ENCODE results near the gene PDIA5.
"Not testable (repeated sequence)": the region's sequence is repeated elsewhere in the genome, so short reads cannot be mapped to it uniquely, and the experiment has no call there.

Gene PDIA5

DNA sequence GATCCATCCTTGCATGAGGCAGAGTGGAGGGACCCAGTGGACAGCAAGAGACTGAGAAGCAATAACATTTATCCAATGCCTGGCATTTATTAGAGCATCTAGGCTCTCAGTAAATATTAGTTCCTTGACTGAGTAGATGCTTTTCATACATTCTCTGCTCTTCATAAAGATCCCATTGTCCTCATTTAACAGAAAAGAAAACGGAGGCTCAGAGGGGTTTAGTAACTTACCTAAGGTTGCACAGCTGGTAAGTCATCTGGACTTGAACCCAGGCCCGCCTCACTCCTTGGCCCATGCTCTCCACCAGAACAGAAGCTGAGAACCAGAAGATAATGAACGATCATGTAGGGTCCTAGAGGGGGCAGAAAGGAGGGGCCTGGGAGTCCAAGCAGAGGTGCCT lies 82.7 kb downstream of the PDIA5 start:
- no peak for DNase-seq (ENCODE audit: low read depth in 2 of 2)

DNA sequence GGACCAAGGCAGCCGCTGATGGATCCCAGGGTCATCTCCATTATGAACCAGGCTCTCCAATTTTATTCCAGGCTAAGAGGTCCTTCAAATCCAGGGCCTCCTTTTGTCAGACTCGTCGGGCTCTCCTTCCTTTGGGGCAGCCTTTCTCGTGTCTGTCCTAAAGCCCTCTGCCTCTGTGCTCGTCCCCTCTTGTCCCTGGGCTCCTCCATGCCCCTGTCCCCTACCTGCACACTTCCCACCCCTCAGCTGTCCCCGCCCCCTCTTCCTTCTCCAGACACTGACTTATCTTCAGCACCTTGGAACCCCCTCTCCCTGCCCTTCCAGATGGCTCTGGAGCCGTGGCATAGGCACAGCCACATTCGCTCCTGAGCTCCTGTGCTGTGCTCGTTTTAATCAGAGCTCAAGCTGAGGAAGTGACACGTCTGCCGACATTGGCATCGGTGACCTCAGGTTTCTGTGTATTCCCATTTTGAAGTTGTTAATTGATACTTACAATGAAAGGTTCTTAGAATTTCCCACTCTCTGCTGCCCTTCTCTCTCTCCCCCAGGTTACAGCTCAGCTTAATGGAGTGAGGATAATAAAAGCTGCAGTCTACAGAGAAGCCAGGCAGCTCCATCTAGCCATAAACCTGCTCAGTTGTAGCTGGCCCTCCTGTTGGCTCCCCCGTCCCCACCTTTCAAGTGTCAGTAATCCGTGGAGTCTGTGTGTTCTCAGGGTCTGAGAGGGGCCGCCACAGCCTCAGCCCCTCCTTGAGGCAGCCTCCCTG lies 83.8 kb downstream of the PDIA5 start:
- no peak for DNase-seq (ENCODE audit: low read depth in 2 of 2)

DNA sequence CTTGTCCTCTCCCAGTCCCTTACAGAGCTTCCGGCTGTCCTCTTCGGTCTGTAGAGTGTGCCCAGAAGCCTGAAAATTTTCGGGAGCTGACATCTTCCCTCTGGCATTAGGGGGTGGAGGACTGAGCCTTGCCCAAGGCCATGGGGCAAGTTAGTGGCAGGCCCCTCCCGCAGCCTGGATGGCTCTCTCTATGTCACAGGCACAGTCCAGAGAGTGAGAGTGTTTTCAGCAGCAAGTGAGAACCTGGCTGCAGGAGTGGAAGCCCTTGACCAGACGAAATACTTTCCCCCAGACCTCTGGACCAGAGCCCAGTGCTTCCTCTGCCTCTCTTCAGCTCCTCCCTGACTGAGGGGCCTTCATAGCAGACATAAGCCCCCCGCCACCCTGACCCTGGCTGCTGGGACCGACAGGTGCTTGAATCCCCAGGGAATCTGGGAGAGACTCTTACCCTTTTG lies 84.5 kb downstream of the PDIA5 start:
- no peak for DNase-seq (ENCODE audit: low read depth in 2 of 2)

DNA sequence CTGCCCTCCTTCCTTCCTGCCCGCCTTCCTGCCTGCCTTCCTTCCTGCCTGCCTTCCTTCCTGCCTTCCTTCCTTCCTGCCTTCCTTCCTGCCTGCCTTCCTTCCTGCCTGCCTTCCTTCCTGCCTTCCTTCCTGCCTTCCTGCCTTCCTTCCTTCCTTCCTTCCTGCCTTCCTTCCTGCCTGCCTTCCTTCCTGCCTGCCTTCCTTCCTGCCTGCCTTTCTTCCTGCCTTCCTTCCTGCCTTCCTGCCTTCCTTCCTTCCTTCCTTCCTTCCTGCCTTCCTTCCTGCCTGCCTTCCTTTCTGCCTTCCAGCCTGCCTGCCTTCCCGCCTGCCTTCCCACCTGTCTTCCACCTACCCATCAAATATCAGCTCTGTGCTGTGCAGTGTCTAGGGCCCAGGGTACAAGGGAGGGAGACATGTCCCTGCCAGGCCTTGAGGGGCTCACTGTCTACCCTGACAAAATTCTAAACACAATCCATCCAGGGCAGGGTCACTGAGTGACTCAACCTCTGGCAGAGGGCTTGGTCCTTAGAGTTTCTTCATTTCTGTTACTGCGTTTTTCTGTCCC lies 85.1 kb downstream of the PDIA5 start:
- DNase-seq (ENCODE audit: low read depth in 2 of 2) = not testable (repeated sequence)

DNA sequence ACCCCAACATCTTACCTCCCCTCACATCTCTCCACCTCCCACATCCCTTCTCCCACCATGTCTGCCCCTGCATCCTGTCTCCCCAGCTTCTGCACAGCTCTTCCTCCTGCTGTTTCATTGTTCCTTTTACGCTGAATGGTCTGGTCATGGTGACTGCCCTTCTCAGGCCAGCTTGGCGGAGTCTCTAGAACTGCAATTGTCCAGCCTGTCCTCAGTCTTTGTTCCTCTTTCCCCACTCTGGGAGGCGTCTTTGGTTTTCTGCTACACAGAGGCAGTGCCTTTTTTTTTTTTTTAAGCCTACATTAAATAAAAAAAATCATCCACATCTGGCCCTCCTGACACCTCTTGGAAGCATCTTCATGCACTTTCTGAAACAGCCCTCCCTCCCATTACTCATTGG lies 85.9 kb downstream of the PDIA5 start:
- DNase-seq (ENCODE audit: low read depth in 2 of 2) = no peak

DNA sequence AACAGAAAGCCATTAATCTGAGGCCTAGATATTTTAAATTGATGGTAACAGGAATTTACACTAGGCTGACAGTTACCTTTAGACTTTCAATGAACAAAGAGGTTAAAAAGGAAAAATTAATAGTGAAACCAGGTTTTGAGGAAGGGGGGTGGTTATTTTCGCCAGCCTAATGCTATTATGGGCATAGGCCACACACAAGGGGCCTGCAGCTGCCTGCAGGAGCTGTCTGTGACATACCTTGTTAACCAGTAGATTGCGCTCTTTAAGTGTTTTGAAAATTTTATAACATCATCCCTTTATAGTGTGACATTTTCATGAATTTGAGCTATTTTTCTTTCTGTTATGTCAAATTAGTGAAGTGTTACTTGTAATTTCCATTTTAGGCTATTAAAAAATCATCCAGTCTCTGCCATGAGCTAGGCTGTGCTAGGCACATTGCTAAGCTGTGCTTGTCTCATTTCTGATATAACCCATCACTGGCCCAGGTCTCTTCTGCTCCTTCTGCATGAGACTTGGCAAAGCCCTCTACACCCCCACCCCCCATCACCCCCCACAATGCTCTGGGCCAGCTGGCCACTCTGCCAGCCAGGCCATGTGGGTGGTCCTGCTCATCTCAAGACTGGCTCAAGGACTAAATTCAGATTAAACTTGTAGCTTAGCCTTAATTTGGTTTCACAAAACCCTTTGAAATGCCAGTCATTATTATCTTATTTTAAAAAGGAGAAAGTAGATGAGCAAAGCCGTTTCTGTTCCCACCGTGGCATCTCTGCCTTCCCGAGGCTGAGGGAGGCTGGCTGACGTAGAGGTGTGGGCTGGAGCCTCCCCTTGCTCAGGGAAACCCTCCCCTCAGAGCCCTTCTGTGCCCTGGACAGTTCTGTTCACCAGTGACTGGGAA lies 86.5 kb downstream of the PDIA5 start:
- DNase-seq (ENCODE audit: low read depth in 2 of 2) = no peak

DNA sequence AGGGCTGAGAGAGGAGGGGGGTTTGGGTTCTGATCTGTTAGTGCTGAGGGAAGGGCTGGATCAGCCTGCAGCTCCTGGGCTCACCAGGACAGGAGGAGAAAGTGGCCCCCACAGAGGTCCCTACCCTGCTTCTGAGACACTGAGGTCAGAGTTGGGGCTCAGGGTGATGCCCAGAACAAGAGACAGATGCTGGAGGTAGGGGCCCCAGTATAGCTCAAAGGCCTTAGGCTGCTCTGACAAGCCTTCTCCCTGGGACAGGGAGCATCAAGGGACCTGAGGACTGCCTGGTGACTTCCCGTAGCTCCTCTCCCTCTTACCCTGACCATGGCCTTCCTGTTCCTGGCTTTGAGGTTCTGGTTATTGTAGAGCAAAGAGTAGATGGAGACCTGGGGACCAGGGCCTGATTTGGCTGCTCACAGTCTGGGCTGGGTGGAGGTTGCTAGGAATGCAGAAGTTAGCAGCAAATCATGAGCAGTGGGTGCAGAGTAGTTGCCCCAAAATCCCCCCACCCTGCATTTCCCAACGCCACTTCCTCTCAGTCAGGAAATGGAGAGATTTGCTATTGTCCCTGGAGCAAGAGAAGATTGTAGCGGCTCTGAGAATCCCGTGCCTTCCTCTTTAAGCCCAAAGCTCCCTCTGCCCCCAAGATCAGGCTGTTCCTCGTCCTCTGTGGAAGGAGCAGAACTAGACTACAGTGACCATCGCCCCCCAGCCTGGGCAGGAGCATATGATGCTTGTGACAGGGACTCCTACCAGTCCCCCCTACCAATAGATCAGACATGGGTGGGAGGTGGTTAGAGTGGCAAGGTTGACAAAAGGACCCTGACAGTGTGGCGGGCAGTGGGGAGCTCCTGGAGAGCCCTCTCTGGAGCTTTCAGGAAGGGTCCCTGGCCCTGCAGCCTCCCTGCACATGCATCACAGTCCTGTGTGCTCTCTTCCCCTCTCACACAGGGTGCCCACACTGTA lies 87.5 kb downstream of the PDIA5 start:
- DNase-seq (ENCODE audit: low read depth in 2 of 2) = no peak

DNA sequence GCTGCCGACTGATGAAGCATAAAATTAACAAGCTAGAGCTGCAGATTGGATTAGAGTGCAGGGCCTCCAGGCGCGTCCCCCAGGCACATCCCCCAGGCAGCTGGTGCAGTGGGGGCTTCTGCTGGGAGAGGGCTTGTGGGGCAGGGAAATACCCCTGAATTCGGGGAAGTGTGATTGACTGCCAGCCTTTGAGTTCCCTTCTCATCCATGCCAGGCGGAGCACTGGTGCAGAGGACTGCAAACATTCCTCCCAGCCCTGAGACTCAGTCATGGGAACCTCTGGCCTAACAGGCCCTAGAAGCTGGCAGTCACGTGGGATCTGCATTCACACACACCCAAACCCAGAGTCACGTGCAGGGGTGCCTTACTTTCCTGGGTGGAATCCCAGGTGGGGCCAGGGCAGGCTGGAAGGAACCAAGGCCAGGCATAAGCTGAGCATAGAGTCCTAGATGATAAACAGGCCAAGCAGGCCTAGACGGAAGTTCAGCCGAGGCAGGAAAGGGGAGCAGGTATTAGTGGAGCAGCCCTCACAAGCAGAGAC lies 88.7 kb downstream of the PDIA5 start:
- DNase-seq (ENCODE audit: low read depth in 2 of 2) = no peak

DNA sequence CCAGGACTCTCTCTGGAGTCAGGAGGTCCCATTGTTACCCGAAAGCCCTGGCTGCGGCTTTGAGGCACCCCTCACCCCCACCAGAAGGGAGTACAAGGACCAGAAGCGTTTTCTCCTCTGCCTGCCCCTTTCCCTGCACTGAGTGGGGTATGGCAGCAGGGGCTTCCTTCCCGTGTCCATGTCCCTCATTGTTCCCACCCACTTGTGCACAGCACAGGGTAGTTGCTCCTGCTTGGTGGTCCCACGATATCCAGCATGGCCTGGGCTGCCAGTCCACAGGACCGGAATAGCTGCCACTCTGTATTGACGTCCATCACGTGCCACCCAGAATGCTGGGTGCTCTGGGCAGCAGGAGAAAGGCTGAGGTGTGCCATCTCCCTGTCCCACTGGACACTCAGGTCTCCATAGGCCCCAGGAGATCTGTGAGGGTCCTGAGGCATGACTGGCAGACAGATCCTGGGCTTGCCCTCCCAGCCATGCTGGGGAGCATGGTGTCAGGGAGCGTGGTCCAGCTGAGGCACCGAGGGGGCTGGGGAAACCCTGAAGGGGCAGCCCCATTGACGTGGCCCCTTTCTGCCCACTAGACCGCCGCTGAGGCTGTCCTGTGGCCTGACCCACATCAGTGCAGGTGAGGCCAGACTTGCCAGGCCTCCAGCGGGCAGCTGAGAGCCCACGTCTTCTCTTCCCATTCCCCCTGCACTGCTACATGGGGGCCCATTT lies 89.6 kb downstream of the PDIA5 start:
- no peak for DNase-seq (ENCODE audit: low read depth in 2 of 2)

DNA sequence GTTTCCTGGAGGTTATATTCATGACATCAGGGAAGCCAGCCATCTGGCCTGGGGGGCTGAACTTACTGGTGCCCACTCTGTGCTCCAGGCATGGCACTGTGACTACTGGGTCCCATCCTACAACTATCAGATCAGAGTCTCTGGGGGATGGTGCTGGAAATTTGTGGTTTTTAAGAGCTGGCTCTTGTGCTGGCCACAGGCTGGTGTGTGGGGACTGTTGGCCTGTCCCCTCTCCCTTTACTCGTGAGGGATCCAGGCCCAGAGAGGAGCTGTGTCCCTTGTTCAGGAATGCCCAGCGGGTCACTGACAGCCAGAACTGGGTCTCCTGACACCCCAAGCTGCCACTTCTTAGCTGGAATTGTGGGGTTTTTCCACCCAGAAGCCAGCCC lies 90.4 kb downstream of the PDIA5 start:
- no peak for DNase-seq (ENCODE audit: low read depth in 2 of 2)

DNA sequence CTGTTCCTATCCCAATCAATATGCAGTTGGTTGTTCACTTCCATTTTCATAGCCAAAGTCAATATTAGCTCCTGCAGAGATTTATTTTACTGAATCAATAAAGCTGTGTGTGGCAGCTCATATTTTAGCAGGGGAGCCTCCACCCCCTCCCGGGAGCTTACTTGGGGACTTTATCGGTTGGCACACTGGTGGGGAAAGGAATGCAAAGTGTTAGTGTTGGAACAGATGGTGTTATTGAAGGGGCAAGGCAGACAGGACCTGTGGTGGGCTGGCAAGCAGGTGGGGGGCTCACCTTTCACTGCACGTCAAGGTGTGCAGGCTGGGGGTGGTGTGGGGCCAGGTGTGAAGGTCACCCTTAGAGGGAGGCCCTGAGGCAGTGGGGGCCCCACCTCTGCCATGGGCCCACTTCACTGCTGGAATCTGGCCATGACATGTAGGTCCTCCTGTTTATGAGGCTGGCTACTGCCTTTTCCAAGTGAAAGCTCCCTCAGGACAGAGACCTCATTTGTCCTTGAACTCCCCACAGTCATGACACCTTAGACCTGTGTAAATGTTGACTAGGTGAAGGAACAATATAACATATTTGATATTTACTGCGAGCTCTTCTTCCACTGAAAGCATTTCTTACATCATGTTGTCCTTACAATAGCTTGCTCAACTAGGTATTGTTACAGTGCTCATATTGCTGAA lies 90.9 kb downstream of the PDIA5 start:
- DNase-seq (ENCODE audit: low read depth in 2 of 2) = no peak

DNA sequence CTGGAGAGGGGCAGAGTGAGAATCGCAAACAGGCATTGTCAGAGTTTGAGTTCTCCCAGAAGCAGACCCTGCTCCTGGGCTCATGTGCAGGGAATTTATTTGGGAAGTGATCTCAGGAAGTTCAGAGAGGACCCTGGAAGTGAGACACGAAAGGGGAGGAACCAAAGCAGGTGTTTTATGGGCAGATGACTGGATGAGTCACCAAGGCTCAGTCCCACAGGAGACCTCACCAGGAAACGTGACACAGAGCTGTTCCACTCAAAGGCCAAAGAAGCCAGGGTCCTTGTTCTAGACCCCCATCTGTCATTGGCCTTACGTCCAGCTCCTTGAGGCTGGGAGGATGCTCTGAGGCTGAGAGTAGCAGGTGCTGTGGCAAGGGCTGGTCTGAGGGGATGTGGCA lies 91.5 kb downstream of the PDIA5 start:
- no peak for DNase-seq (ENCODE audit: low read depth in 2 of 2)

DNA sequence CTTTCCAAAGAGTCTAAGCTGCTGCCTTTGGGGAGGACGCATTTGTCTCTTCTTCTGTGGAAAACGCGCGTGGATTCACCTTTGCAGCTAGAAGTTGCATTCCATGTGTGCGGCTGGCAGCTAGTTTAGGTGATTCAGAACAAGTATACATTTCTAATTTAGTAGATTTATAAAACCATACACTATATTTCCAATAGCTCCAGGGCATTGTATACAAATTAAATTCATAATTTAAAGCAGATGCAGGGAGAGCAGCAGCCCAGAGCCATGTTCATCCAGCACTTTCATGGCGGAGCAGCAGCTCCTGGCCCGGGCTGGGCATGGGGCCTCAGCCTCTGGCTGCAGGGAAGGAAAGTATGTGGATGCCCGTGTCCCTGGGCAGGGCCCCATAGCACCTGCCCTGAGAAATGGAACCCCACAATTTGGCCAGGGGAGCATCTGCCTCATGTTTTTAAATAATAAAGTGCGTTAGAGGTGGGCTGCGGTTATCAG lies 92.1 kb downstream of the PDIA5 start:
- no peak for DNase-seq (ENCODE audit: low read depth in 2 of 2)

DNA sequence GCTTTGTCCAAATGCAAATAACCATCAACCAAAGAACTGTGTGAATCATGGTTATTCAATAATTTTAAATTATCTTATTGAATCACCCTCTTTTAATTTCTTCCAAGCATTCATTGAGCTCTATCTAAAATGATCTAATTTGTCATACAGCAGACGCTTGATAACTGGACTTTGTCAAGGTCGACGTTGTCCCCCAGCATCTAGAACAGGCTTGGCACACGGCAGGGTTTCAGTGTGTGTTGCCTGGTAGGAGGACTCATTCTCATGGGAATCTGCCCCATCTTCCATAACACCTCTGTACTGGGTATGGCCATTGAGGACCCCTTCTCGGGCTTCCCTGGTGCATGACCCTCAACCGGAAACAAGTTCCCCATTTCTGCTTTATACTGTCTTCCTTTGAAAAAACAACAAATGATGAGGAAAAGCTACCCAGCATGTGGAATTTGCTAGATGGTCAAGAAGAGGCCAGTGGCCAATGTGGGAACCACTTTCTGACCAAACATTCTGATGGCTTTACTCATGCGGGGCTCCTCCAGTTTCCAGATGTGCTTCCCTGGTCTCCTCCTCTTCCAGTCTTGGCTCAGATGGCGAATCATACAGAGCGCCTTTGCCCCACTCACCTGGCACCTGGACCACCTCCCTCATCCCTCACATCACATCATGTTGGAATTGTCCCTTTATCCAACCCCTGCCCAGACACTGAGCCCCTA lies 93.3 kb downstream of the PDIA5 start:
- DNase-seq (ENCODE audit: low read depth in 2 of 2) = no peak

DNA sequence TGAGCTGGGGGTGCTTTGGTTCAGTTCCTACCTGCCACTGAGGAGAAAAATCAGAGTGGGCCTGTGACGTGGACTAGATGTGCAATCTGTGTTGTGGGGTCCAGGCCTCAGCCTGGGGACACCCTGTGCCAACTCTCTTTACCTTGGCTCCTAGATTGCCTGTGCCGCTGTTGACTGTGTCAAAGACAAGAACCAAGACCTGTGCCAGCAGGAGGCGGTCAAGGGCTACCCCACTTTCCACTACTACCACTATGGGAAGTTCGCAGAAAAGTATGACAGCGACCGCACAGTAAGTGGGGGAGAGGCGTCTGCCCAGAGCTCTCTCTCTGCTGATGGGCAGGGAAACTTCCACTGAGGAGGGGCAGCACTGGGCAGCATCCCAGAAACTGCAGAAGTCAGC lies 94.3 kb downstream of the PDIA5 start:
- DNase-seq (ENCODE audit: low read depth in 2 of 2) = no peak

DNA sequence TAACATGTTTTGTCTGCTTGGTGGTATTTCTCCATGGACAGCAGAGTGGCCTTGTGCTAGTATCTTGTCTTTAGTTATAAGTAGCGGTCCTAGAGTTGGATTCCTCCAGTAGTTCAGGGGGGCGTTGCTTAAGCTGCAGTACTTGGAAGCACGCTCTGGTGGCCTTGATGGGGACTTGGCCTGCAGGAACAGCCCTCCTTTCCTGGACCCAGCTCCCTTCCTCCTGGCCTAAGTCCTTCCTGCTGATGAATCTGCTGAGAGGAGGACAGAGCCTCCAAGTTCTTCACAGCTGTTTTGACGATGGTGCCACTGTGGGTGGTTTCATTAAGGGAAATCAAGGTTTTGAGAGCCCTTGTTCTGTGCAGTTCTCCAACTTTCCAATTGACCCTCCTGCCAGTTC lies 96.3 kb downstream of the PDIA5 start:
- no peak for DNase-seq (ENCODE audit: low read depth in 2 of 2)

DNA sequence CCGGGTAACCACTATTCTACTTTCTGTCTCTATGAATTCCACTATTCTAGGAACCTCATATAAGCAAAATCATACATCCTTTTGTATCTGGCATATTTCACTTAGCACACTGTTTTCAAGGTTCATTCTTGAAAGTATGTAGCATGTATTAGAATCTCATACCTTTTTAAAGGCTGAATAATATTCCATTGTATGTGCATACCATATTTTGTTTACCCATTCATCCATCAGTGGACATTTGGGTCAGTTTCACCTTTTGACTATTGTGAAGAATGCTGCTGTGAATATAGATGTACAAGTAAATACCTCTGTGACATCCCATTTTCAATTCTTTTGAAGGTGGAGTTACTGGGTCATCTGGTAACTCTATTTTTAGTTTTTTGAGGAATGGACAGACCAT lies 98.3 kb downstream of the PDIA5 start:
- no peak for DNase-seq (ENCODE audit: low read depth in 2 of 2)

DNA sequence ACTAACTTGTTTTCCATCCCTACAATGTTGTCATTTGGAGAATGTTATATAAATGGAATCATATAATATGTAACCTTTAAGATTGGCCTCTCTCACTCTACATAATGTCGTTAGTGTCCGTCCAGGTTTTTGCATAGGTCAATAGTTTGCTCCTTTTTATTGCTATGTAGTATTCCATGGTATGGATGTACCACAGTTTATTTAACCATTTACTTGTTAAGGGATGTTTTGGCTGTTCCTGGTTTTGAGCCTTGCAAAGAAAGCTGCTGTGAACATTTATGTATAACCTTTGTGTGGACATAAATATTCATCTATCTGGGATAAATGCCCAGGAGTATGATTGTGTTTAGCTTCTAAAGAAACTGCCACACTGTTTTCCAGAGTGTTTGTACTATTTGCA lies 100.9 kb downstream of the PDIA5 start:
- no peak for DNase-seq (ENCODE audit: low read depth in 2 of 2)

DNA sequence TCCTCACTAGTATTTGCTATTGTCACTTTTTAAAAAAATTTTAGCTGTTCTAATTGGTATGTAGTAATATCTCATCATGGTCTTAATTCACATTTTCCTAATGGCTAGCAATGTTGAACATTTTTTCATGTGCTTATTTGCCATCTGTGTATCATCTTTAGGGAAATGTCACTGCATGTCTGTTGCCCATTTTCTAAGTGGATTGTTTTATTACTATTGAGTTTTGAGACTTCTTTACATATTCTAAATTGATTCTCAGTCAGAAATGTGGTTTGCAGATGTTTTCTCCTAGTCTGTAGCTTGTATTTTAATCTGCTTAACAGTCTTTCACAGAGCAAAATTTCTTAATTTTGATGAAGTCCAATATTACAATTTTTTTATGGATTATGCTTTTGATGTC lies 101.3 kb downstream of the PDIA5 start:
- DNase-seq (ENCODE audit: low read depth in 2 of 2) = no peak

Measured in stimulated activated CD4-positive, alpha-beta T cell treated with anti-CD3 and anti-CD28 coated beads, Interleukin-15, amount 100 ng/mL, for 48 hours (primary cell).